Mesothelial cell of epicardium (in vitro differentiated cells): ENCODE results near the gene VTI1B. TPM values are rescaled to one million over a fixed set of nuclear protein-coding genes. Genes with fewer than 3 reads are reported as not detected.

Experiments used
- DNase-seq, 2 experiments: peaks; one replicate each; pipeline ENCODE4 v3.0.0; 2021; ENCODE audit warnings: low spot score in 2 of 2; ENCODE audit not compliant: unreplicated experiment in 2 of 2
- H3K27ac Mint-ChIP-seq: 2 replicates; pipeline ENCODE4 v1.8.0; 2021; ENCODE audit warnings: mixed read lengths
- H3K27me3 Mint-ChIP-seq: 2 replicates; pipeline ENCODE4 v1.8.0; 2021; ENCODE audit warnings: low read depth, mixed read lengths
- H3K36me3 Mint-ChIP-seq: 2 replicates; pipeline ENCODE4 v1.8.0; 2021; ENCODE audit warnings: mixed read lengths
- H3K4me1 Mint-ChIP-seq: 2 replicates; pipeline ENCODE4 v1.8.0; 2021; ENCODE audit warnings: mixed read lengths
- H3K4me3 Mint-ChIP-seq: 2 replicates; pipeline ENCODE4 v1.8.0; 2021; ENCODE audit warnings: mild to moderate bottlenecking, moderate library complexity, mixed read lengths
- H3K9me3 Mint-ChIP-seq: 2 replicates; pipeline ENCODE4 v1.8.0; 2021; ENCODE audit warnings: mixed read lengths
- CTCF ChIP-seq: fragments of 200-600 bp; sonication (generic); IDR thresholded peaks from one replicate; pipeline ENCODE4 v1.5.0; 2021; ENCODE audit warnings: antibody characterized with exemption; ENCODE audit not compliant: unreplicated experiment
- total RNA-seq: library from RNA; stranded (reverse); gene quantifications from 3 replicates; pipeline ENCODE4 v1.2.1, GENCODE V29; 2021

Gene VTI1B
- total RNA-seq, 1 donor from 2014 or later = 75.7 TPM

DNA sequence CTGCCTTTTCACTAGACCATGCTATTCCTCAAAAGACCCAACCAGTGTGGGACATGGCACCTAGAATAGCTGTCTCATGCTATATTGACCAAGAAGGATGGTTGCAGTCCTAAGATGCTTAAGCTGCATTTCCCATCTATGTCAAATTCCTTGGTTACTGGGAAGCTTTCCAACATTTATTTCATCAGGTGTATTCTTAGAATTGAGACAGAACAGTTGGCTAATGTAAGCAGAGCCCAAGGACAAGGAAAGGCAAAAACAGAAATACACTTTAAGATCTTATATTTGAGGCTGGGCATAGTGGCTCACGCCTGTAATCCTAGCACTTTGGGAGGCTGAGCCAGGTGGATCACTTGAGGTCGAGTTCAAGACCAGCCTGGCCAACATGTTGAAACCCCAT lies 30.0 kb downstream of the VTI1B start:
- Mint-ChIP-seq H3K27me3 (no peaks in the 10 kb centered on the region), H3K4me1 (peaks cover 3% of the 10 kb centered on the region), H3K9me3 (no peaks in the 10 kb centered on the region), H3K4me3 (no peak overlapping the region), H3K27ac (no peak overlapping the region), H3K36me3 (peaks cover 10% of the 10 kb centered on the region)
- no peak for TF ChIP-seq CTCF
- no peak for DNase-seq

- TF ChIP-seq CTCF = no peak
- DNase-seq = no peak
- H3K36me3 Mint-ChIP-seq = peaks cover 10% of the 10 kb centered on the region
- no peaks in the 10 kb centered on the region for H3K27me3 Mint-ChIP-seq
- H3K4me1 Mint-ChIP-seq = peaks cover 3% of the 10 kb centered on the region
- H3K27ac Mint-ChIP-seq = no peak overlapping the region
- H3K4me3 Mint-ChIP-seq = no peak overlapping the region
- no peaks in the 10 kb centered on the region for H3K9me3 Mint-ChIP-seq
Observed at GRCh38 chr14:67643713-67644112, 30.7 kb downstream of the VTI1B start.

GRCh38 chr14:67641902-67642749 lies 32.3 kb downstream of the VTI1B start:
- Mint-ChIP-seq H3K27me3 (no peaks in the 10 kb centered on the region), H3K9me3 (no peaks in the 10 kb centered on the region), H3K27ac (no peak overlapping the region), H3K4me3 (no peak overlapping the region), H3K4me1 (peaks cover 3% of the 10 kb centered on the region), H3K36me3 (peaks cover 10% of the 10 kb centered on the region)
- DNase-seq = no peak
- TF ChIP-seq CTCF = no peak

DNA sequence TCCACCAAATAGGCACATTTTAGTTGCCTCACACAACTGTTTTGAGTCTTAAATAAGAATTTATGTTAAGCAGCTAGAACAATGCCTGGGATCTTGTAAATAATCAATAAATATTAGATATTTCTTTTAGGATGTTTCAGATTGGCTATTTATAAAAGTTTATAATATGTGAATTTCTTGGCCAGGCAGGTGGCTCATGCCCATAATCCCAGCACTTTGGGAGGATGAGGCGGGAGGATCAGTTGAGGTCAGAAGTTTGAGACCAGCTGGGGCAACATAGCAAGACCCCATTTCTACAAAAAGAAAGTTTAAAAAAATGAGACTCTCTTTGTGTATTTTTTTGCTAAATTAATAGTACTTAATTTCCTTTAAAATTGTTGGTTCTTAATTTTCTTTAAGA lies 33.0 kb downstream of the VTI1B start:
- Mint-ChIP-seq H3K9me3 (no peaks in the 10 kb centered on the region), H3K36me3 (peaks cover 8% of the 10 kb centered on the region), H3K27me3 (no peaks in the 10 kb centered on the region), H3K27ac (no peak overlapping the region), H3K4me3 (no peak overlapping the region), H3K4me1 (peaks cover 3% of the 10 kb centered on the region)
- TF ChIP-seq CTCF = no peak
- no peak for DNase-seq

- TF ChIP-seq CTCF = no peak
- no peaks in the 10 kb centered on the region for H3K9me3 Mint-ChIP-seq
- H3K27ac Mint-ChIP-seq = no peak overlapping the region
- DNase-seq = no peak
- no peaks in the 10 kb centered on the region for H3K4me1 Mint-ChIP-seq
- H3K4me3 Mint-ChIP-seq = no peak overlapping the region
- H3K27me3 Mint-ChIP-seq = no peaks in the 10 kb centered on the region
- no peaks in the 10 kb centered on the region for H3K36me3 Mint-ChIP-seq
Observed at GRCh38 chr14:67638642-67639041, 35.8 kb downstream of the VTI1B start.
